Umbilical cord (tissue), 2 donors: ENCODE data around the gene MAP2K6. TPM values are rescaled to one million over a fixed set of nuclear protein-coding genes. Genes with fewer than 3 reads are reported as not detected.

ENCODE experiments used
- DNase-seq: peaks from one replicate; pipeline ENCODE4 v3.0.0-alpha.2; 2015; ENCODE audit warnings: low spot score
- total RNA-seq: library from RNA; depleted of rRNA; stranded (reverse); fragments of >200 nt; gene quantifications from one replicate; pipeline ENCODE4 v1.2.3, GENCODE V29; 2014; ENCODE audit warnings: low replicate concordance; ENCODE audit not compliant: insufficient read depth

MAP2K6 gene
- total RNA-seq, 1 donor from 2014 or later, result 7.9 TPM

DNA sequence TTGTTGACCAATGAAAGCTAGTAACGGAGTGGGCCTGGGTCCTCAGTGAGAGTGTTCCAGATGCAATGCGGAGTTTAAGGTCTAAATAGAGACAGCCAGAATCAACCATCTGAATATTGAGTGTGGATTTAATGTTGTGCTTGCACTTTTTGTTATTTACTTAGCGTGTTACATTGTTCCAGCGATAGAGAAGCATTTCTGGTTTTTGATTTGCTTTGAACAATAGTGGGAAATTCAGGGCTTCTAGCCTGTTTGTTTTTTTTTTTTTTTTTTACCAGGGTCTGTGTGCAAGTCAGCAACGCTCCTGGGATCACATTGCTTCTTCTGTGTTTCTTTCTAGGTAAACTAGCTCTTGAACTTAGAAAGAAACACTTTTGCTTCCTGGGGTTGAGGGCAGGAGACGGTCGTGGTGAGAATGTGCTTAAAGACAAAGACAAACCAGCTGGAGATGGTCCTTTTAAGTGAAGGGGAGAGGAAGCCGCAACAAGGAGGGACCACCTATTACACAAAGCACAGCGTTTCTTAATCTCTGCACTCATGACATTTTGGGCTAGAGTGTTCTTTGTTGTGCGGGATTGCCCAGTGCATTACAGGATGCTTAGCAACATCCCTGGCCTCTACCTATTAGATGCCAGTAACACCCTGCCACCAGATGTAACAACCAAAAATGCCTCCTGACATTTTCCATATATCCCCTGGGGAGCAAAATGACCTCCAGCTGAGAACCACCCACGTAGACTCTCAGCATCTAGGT lies 119.2 kb downstream of the MAP2K6 start:
- DNase-seq, result no peak

DNA sequence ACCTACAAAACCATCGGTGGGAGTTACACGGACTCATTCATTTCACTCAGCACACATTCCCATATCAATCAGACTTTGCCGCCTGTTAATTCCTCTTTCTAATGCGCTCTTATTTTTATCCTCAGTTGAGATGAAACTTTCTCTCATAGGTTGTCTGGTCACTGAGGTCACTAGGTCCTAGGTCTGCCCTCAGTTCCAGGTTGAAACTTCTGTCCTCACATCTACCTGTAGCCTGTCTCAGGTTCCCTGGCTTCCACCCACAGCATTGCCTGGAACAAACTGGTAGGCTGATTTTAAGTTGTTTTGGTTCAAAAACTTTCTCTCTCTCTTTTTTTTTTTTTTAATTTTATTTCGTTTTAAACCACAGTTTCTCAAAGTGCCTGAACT lies 119.7 kb downstream of the MAP2K6 start:
- DNase-seq, result no peak

DNA sequence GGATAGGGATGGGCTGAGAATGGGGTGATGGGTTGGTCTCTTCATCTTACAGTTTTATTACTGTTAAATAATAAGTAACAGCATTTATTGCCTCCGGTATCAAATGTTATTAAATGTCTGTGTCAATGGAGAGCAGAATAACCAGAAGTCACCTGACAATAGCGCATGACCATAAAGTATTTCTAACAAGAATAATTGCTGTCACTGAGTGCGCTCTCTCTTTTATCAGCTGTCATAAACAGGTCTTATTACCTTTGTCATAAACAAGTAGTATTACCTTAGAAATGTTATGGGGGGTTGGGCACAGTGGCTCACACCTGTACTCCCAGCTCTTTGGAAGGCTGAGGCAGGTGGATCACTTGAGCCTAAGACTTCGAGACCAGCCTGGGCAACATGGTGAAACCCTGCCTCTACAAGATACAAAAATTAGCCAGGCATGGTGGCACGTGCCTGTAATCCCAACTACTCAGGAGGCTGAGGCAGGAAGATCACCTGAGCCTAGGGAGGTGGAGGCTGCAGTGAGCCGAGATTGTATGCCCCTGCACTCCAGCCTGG lies 120.6 kb downstream of the MAP2K6 start:
- no peak for DNase-seq

DNA sequence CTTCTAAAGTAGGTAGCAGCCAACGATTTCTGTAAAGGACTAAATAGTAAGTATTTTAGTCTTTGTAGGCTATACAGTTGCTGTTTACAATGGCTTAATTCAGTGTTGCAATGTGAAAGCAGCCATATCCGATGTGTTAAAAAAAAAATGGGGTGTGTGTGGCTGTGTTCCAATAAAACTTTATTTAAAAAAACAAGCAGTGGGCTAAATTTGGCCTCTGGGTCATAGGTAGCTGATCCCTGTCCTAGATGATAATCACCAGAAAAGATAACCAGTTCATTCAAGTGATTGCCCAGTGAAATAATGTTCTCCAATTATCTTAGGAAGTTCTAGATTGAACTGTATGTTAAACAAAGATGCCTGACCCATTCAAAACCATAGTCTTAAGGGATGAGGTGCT lies 124.3 kb downstream of the MAP2K6 start:
- no peak for DNase-seq

DNA sequence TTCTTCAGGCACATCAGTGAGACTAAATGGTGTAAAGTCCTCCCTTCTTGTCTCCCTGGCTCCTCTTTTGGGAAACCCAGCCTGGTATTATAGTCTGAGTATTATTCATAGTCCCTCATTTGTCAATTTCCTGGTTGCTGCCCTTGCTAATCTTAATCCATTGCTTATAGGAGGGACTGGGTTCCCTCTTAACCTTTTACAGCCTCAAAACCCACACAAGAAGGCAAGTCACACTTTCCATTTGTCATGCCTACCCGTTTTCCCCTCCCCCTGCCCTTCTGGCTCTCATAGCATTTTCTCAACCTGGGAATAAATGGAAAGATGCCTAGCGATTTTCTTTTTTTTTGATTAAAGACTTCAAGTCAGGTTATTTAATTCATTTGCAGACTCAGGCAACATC lies 124.8 kb downstream of the MAP2K6 start:
- no peak for DNase-seq

DNA sequence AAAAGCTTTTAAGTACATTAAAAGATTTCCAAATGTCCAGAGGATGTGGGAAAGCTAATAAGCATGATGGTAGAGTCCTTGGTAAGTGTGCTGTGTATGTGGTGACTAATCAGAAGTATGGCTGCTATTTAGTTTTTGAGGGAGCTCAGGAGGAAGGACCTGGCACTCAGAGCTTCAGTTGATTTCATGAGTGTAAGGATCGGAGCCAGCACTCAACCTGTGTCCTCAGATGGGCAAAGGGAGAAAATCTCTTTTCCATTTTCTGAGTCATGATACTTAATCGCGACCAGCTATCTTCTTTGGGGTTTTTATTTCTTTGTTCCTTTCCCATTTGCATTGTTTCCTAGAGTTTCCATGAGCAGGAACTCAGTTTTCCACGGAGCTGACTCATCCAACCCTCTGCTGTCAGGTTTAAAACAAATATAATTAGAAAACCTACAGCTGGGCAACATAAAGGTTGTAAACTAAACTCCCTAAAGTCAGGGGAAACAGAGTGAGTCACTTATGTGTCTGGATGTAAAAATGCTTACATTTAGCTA lies 125.4 kb downstream of the MAP2K6 start:
- no peak for DNase-seq

DNA sequence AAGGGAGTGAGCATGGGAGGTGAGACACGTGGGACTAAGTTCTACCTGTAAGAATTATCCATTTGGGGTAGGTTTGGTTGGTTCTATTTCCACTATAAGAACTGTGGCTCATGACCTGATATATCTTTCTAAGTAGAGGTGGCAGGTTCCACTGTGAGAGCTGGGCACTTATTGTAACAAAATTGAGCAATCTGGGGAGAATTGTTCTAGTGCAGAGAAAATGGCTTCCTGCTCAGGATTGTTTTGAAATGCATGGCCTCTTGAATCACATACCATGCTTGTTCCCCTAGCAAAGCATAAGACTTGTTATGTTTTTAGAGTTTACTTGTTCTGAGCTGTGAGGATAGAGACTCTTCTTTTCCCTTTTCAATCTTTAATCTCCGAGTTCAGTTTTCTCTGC lies 125.9 kb downstream of the MAP2K6 start:
- no peak for DNase-seq

DNA sequence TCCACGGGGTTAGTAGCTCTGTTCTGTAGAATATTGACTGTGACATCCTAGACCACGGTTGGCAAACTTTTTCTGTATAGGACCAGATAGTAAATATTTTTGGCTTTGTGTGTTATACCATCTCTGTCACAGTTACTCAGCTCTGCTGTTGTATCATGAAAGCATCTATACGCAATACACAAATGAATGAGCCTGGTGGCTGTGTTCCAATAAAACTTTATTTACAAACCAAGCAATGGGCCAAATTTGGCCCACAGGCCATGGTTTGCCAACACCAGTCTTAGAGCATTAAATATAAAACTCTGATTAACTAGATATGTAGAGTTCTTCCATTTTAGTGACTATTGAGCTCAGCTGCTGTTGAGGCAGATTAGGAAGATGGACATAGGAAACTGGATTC lies 132.7 kb downstream of the MAP2K6 start:
- DNase-seq, result no peak

DNA sequence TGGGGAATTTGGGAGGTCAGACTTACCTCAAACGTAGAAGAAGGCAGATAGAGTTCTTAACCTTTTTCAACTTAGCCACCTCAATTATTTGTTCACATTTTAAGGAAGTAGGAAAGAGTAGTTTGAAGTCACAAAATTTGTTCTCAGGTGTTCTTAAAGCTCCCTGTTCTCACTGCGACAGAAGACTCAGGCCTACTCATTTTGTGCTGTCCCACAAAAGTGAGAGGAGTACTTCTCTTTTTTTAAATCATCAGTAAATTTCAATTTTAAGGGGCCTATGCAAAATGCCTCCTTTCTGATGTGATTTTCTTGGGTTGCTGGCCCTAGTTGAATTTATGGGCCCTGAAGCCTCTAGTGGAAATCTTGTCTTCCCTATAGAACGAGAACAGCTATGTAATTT lies 133.4 kb downstream of the MAP2K6 start:
- DNase-seq, result no peak

DNA sequence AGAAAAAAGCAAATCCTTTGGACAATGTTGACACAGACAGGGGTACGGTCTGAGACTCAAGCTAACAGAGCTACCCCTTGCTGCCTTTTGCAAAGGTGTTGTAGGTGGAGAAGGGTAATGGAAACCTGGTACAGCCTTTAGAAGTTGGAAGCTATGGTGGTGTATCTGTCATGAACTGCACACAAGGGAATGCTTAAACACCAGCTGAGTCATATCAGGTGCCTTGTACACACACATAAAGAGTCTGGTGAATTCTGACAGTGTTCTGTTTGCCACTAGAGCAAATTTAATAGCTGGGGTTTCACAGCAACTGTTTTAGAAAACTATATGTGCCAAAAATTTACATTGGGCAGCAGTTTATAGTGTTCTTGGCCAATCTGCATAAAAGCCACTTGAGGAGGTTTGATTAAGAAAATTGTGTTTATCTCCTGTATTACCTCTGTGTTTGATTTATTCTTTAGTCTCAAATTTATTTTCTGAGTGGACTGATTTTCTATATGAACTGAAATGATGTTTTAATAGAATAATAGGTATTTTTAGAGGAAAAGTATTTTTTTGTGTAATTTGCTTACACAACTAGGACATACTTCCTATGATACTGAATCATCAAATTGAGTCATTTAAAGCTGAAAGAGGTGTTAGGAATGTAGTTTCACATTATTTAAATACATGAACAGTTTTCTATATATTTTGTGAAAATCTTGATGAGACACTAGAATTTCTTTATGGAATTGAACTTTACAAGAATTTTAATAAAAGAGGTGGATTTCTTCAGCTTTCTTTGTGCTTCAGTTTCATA lies 136.9 kb downstream of the MAP2K6 start:
- no peak for DNase-seq

DNA sequence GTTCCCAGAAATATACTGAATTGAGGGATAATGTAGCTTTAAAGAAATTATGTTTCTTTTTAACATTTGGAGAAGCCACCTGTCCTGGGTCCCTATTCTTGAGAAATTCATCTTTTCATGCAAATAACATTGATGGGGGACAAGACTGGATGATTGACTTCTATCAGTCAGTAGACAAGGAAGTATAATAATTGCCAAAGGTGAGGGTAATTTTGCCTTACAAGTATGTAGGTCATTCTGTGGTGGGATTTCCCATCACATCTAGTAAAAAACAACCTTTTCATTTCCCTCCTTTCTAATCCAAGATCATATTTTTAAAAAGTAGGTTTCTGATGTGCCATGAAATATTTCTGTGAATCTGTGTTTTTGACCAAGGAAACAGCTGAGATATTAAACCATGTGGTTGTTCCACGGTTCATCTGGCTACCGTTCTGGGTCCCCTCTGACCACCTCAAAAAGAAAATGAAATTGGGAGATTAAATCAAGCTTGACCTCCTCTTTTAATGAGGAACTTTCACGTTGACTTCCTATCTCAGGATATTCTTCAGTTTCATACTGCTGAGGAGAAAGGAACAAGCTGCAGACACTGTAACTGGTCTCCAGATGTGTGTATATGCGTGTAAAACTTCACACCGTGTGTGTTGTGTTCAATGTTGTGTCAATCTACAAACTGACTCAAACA lies 138.6 kb downstream of the MAP2K6 start:
- DNase-seq, result no peak

DNA sequence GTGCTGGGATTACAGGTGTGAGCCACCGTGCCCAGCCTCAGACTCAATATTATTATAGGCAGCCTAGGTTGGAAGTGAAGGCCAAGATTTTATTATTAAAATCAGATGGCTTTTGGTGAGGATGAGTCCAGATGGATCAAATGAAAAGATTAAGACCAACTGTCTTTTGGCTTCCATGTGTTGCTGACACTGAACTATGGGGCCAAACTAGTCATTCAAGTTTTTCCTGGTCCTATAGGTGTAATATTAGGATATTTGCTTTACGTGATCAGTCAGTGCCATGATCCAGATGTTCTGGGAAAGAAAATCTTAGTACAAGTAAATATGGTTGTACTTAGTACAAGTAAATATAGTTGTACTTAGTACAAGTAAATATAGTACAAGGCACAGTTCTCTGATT lies 140.6 kb downstream of the MAP2K6 start:
- DNase-seq, result no peak

DNA sequence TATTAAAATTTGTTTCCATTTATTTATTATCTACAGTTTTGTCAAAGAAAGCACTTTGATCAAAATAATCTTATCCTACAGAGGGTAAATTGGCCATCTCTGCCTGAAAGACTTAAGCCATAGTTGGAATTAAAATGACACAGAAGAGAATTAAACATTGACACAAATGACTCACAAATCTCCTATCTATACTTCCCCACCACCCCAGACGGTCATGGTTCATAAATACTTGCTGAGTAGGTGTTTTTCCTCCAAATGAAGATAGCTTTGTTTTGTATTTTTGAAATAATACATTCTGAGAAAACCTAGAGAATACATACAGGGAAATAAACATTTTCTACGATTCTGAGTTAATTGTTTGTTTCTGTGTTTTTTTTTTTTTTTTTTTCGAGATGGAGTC lies 142.8 kb downstream of the MAP2K6 start:
- DNase-seq, result no peak

DNA sequence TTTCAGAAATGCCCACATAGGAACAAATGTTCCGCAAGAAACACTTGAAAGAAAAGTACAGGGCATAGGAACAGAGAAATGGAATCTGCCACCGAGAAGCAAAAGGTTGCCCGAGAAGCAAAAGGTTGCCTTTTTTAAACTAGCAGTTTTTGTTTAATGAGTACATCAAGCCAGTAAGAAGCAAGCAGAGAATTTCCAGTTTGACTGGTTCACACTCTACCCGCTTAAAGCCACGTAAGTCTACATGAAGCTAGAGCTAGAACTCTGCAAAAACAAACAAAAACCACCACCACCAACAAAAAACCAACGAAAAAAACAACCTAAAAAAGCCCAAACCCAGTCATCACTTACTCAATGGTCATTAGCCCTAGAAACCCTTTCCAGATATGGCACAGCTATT lies 144.3 kb downstream of the MAP2K6 start:
- no peak for DNase-seq

DNA sequence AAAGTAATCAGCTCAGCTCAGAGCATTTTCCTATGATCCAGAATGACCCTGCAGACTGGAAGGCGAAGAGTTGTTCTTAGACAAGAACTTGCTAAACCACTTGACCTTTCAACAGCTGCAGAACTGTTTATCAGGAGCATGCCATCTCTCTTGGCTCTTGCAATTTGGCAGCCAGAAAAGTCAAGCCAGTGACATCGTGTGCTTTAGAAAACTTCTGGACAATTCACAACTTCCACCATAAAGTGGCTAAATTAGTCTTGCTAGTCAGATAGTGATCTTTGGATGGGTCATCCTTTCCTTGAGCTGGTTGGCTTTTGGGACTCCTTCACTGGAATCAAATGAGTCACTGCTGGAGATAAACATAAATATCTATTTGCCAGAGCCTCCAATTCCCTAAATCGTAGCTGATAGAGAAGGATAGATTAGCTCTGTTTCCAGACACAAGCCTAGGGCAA lies 146.5 kb downstream of the MAP2K6 start:
- DNase-seq, result no peak

DNA sequence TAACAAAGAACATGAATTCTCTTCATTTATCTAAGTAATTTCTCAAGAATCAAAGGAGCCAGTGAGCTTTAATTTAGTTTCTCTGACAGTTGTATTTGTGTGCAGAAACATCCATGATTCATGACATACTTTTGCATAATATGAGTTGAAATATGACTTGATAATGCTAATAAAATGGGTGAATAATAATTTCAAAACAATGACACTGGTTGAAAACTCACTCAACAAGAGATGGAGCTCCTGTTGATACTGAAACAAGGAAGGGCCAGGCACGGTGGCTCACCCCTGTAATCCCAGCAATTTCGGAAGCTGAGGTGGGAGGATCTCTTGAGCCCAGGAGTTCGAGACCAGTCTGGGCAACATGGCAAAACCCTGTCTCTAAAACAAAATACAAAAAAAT lies 147.0 kb downstream of the MAP2K6 start:
- DNase-seq, result no peak

DNA sequence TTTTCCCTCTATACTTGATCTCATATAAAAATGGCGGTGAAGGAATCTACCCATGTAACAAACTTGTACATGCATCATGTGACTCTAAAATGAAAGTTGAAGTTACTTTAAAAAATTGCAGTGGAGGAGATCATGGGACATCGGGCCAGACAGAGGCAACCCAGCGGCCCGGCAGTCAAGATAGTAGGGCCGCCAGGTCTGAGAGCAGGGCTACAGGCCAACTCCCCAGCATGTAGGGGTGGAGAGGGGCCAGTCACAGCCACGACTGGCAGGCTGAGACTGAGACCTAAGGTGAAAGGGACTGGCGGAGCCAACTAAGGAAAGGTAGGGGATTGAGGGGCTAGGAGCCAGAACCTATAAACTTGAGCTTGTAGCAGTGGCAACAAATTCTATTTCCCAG lies 150.9 kb downstream of the MAP2K6 start:
- no peak for DNase-seq

DNA sequence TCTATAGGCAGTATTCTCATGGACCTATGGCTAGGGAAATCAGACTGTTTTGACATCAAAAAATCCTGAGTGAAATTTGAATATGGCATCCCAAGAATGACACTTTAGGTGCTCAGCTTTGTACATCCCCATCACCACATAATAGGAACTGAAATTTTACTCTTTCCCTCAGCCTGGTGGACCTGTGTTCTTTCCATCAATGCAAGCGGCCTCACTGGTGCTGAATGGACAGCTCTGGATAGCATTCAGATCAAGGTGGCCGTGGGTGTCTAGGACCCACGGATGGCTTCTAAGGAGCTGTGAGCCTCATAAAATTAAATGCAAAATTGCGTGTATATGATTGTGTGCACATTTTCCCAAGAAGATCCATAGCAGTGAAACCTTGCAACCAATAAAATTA lies 152.6 kb downstream of the MAP2K6 start:
- DNase-seq, result no peak

DNA sequence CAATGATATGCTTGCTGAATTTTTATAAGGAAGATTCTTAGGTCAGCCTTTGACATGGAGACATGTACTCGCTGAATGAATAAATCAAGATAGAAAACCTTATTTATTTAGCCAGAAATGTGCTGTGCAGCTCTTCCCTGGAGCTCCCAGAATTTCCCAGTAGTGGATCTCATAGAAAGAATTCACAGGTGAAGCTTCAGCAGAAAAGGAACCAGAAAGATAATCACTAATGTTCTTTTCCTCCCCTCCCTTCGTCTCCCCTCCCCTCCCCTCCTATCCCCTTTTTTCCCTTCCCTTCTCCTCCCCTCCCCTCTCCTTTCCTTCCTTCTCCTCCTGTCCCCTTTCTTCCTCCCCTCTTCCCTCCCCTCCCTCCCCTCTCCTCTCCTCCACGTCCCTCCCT lies 158.2 kb downstream of the MAP2K6 start:
- DNase-seq, result no peak

DNA sequence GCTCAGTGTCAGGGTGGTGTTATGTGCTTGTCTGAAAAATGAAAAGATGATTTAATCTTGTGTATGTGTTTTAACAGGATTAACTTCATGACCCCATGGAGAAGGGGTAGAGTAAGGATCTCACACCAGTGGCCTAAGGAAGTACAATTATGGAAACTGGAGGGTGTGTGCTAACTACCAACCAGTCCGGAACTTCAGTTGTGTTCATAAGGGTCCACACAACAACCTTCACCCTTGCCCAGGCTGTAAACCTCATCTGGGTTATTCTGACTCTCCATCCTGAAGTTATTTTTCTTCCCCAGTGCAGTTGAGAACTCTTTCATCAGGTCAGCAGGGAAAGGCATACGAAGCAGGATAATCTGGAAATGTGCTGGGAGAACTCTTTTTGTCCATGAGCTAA lies 158.9 kb downstream of the MAP2K6 start:
- no peak for DNase-seq

DNA sequence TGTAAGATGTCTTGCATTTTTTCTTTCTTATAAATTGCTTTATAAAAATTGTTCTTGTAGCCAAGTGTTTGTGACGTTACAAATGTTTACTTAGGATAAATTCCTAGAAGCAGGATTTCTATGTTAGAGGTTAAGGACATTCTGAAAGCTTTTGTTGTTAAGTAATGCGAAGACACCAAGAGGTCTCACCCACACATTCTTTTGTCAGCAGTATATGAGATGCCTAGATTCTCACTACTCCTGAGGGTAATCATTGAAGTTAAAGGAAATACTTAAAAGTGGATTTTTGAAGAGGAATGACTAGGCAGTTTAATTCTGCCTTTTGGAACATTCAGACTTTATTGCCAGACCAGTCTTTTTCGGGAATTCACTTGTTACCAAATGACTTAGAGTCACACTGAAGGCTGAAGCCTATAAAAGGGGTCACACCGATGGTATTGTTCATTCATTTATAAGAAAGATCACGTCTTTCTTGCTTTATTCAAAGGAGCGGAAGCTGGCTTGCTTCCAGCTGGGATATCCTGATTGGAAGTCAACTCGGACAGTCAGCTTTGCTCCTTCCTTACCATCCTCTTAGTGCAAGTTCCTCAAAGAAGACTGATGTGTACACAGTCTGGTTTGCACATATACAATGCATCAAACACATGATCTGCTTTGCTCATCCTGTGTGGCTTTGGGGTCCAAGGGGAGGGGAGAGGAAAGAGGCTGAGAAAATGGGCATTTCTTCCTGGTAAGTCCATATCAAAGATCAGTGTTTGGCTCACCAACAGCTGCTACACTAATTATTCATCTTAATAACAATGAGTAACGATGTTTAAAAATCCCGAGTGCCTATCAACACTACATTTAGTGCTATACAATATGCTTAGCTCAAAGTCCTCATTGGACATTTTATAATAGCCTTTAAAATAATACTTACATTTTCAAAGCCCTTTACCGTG lies 160.0 kb downstream of the MAP2K6 start:
- DNase-seq, result no peak
